ENCODE data around the gene NLK.

The NLK gene

DNA sequence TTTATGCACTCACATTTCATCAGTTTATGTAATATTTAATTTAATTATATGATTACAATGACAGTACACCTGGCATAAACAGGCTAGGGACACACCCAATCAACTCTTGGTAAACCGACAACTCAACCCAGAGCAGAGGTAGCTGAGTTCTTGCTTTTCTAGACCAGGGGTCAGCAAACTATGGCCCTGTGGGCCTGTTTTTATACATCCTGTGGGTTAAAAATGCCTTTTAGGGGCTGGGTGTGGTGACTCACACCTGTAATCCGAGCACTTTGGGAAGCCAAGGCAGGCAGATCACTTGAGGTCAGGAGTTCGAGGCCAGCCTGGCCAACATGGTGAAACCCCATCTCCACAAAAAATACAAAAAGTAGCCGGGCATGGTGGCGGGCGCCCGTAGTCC, 177.3 kb downstream of the NLK start:
- H3K4me1 ChIP-seq (ENCODE audit: control insufficient read depth, insufficient read depth, low read length): no peaks in the 10 kb centered on the region
- H3K4me3 ChIP-seq (ENCODE audit: insufficient read depth, low read depth, low read length): no peak overlapping the region
- H3K27me3 ChIP-seq (ENCODE audit: control insufficient read depth, insufficient read depth, low read length, poor library complexity, severe bottlenecking): no peaks in the 10 kb centered on the region
- H3K36me3 ChIP-seq (ENCODE audit: control insufficient read depth, insufficient read depth, low read length): no peaks in the 10 kb centered on the region
- no peak overlapping the region for H3K27ac ChIP-seq (ENCODE audit: insufficient read depth, low read depth, low read length, poor library complexity, severe bottlenecking)
- 87 to 95% methylated on average over 7 of the region's 7 CpGs for WGBS, 2 experiments
- no peaks in the 10 kb centered on the region for H3K9me3 ChIP-seq (ENCODE audit: control insufficient read depth, low read length)

DNA sequence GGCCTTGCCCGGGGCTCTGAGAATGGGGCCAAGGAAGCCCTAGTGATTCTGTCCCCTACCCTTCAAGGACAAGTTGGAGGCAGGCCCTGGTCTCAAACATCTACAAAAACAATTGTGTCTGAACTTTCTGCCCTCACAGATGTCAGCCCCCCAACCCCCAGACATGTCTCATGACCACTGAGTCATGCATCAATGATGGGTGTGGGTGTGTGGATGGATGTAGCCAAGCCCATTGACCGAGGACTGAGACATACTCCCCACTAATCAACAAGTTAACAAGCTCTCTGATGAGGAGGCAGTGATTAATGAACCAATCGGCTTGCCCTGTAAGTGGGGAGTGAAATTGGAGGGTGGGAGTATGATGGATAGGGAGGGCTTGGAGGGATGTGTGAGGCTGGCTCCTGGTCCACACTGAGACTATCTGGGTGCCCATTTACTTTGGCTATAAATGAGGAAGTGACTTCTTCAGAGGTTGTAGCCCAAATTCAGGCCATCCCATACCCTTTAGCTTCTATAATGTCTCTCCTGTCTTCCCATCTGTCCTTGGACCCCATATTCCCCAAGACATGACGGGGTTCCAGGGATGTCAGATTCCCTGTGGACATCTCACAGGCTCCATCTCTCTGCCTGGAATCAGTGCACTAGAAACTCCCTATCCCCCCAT, 179.4 kb downstream of the NLK start:
- H3K4me1 ChIP-seq (ENCODE audit: control insufficient read depth, insufficient read depth, low read length): peaks cover 6% of the 10 kb centered on the region
- no peaks in the 10 kb centered on the region for H3K36me3 ChIP-seq (ENCODE audit: control insufficient read depth, insufficient read depth, low read length)
- no peak overlapping the region for H3K27ac ChIP-seq (ENCODE audit: insufficient read depth, low read depth, low read length, poor library complexity, severe bottlenecking)
- no peaks in the 10 kb centered on the region for H3K9me3 ChIP-seq (ENCODE audit: control insufficient read depth, low read length)
- no peak overlapping the region for H3K4me3 ChIP-seq (ENCODE audit: insufficient read depth, low read depth, low read length)
- H3K27me3 ChIP-seq (ENCODE audit: control insufficient read depth, insufficient read depth, low read length, poor library complexity, severe bottlenecking): no peaks in the 10 kb centered on the region
- WGBS, 2 experiments: 87 to 95% methylated on average over 3 to 4 of the region's 4 CpGs

DNA sequence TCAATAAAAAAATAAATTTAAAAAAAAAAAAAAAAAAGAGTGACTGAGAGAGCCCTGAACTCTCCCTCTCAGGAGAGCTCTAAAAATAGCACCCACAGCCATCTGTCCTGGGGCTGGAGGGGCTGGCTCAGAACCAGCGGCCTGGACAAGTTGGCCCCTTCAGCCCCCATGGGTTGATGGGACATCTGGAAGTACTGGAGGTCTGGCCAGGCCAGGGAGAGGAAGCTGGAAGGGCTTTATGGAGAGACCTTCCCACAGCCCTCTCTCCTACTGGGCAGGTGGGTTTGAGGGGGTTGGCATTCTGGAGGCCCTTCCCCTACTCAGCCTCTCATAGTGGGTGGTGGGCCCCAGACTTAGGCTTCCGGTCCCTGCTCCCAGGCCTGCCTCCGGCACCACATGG, 182.8 kb downstream of the NLK start:
- Histone ChIP-seq H3K27ac (ENCODE audit: insufficient read depth, low read depth, low read length, poor library complexity, severe bottlenecking) (no peak overlapping the region), H3K4me1 (ENCODE audit: control insufficient read depth, insufficient read depth, low read length) (peaks cover 14% of the 10 kb centered on the region), H3K9me3 (ENCODE audit: control insufficient read depth, low read length) (no peaks in the 10 kb centered on the region), H3K27me3 (ENCODE audit: control insufficient read depth, insufficient read depth, low read length, poor library complexity, severe bottlenecking) (peaks cover 3% of the 10 kb centered on the region), H3K4me3 (ENCODE audit: insufficient read depth, low read depth, low read length) (no peak overlapping the region), H3K36me3 (ENCODE audit: control insufficient read depth, insufficient read depth, low read length) (no peaks in the 10 kb centered on the region)
- WGBS, 2 experiments: 95 to 99% methylated on average over 3 of the region's 3 CpGs

DNA sequence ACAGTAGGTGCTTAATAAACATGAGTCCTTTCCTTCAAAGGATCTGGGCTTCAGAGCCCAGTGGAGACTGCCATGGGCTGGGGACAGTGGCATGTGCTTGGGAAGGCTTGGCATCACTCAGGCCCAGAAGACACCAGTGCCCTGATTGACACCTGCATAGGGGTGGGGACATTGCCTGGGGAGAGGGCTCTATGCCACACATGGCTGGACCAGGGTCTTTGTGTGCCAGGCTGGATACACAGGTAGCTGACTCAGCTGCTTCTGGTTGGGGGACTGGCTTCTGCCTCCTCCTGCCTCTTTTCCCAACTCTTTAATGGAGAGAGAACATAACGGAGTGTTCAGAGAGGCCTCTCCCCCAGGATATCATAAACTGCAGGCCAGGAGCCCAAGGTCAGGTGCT, 183.4 kb downstream of the NLK start:
- WGBS, 2 experiments: 88 to 96% methylated on average over 1 of the region's 1 CpG
- peaks cover 14% of the 10 kb centered on the region for H3K4me1 ChIP-seq (ENCODE audit: control insufficient read depth, insufficient read depth, low read length)
- no peaks in the 10 kb centered on the region for H3K36me3 ChIP-seq (ENCODE audit: control insufficient read depth, insufficient read depth, low read length)
- no peaks in the 10 kb centered on the region for H3K9me3 ChIP-seq (ENCODE audit: control insufficient read depth, low read length)
- no peak overlapping the region for H3K27ac ChIP-seq (ENCODE audit: insufficient read depth, low read depth, low read length, poor library complexity, severe bottlenecking)
- H3K4me3 ChIP-seq (ENCODE audit: insufficient read depth, low read depth, low read length): no peak overlapping the region
- H3K27me3 ChIP-seq (ENCODE audit: control insufficient read depth, insufficient read depth, low read length, poor library complexity, severe bottlenecking): peaks cover 3% of the 10 kb centered on the region

DNA sequence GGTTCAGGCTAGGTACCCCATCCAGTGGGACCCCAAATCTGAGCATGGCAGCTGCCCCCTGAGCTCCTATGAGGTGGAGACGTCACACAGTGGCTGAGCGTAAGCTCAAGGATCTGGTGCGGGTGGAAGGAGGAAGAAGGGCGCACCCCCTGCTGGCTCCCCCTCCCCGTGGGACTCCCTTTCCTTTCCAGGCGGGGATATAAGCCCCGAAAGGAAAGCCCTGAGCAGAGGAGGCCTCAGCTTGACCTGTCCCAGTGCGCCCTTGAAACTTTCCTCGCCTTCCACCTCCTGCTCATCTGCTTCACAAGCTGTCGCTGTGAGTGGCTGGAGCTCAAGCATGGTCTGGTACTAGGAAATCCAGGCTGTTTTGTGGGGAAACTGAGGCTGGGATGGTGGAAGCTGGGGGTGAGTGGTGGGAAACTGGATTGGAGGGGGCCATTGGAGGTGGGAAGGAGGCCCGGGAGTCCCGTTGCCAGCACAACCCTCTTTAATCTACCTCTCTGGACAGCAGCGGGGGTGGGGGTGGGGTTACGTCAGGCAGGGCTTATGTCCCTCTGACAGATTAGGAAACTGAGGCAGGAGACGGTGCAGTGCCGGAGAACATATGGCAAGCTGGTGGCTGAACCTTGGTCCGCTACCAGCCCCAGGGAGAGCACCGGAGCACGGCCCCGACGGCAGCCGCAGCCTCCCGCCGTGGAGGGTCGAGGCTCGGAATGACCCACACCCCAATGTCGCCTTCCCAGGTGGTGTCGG, 184.3 kb downstream of the NLK start:
- peaks cover 3% of the 10 kb centered on the region for H3K27me3 ChIP-seq (ENCODE audit: control insufficient read depth, insufficient read depth, low read length, poor library complexity, severe bottlenecking)
- no peaks in the 10 kb centered on the region for H3K9me3 ChIP-seq (ENCODE audit: control insufficient read depth, low read length)
- WGBS, 2 experiments: 75 to 78% methylated on average over 28 of the region's 28 CpGs
- peaks cover 14% of the 10 kb centered on the region for H3K4me1 ChIP-seq (ENCODE audit: control insufficient read depth, insufficient read depth, low read length)
- no peak overlapping the region for H3K27ac ChIP-seq (ENCODE audit: insufficient read depth, low read depth, low read length, poor library complexity, severe bottlenecking)
- no peaks in the 10 kb centered on the region for H3K36me3 ChIP-seq (ENCODE audit: control insufficient read depth, insufficient read depth, low read length)
- H3K4me3 ChIP-seq (ENCODE audit: insufficient read depth, low read depth, low read length): peak overlapping the region; percentile 60

DNA sequence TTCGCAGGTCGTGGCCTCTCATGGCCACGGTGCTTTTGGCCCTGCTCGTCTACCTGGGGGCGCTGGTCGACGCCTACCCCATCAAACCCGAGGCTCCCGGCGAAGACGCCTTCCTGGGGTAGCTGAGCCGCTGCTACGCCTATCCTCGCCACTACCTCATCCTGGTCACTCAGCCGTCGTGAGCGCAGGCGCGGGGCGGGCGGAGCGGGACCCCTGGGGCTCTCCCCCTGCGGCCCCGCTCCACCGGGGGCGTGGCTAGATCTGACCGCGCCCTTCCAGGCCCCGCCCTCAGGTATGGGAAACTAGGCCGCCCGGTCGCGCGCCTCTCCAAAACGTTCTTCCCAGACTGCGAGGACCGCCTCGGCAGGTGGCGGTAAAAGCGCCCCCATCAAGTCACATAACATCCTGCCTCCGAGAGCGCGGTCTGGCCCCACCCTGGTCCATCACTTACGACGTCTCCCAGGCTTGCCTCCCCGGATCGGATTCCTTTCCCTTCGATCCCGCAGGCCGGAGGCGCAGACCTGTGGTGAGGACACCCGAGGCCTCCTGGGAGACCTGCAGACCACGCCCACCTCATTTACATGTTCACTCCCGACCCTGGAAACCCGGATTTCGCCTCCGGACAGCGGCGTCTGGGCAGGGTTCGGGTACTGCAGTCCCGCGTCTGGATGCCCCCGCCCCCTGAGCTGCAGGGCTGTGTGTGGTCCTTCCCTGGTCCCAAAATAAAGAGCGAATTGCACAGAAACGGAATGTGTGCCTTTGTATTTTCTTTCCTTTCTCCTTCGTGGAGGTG, 185.0 kb downstream of the NLK start:
- WGBS, 2 experiments: 2% methylated on average over 66 of the region's 66 CpGs
- peaks cover 14% of the 10 kb centered on the region for H3K4me1 ChIP-seq (ENCODE audit: control insufficient read depth, insufficient read depth, low read length)
- H3K36me3 ChIP-seq (ENCODE audit: control insufficient read depth, insufficient read depth, low read length): no peaks in the 10 kb centered on the region
- no peaks in the 10 kb centered on the region for H3K9me3 ChIP-seq (ENCODE audit: control insufficient read depth, low read length)
- peaks cover 3% of the 10 kb centered on the region for H3K27me3 ChIP-seq (ENCODE audit: control insufficient read depth, insufficient read depth, low read length, poor library complexity, severe bottlenecking)
- H3K27ac ChIP-seq (ENCODE audit: insufficient read depth, low read depth, low read length, poor library complexity, severe bottlenecking): peak overlapping the region; percentile 82
- peak overlapping the region; percentile 60 for H3K4me3 ChIP-seq (ENCODE audit: insufficient read depth, low read depth, low read length)

DNA sequence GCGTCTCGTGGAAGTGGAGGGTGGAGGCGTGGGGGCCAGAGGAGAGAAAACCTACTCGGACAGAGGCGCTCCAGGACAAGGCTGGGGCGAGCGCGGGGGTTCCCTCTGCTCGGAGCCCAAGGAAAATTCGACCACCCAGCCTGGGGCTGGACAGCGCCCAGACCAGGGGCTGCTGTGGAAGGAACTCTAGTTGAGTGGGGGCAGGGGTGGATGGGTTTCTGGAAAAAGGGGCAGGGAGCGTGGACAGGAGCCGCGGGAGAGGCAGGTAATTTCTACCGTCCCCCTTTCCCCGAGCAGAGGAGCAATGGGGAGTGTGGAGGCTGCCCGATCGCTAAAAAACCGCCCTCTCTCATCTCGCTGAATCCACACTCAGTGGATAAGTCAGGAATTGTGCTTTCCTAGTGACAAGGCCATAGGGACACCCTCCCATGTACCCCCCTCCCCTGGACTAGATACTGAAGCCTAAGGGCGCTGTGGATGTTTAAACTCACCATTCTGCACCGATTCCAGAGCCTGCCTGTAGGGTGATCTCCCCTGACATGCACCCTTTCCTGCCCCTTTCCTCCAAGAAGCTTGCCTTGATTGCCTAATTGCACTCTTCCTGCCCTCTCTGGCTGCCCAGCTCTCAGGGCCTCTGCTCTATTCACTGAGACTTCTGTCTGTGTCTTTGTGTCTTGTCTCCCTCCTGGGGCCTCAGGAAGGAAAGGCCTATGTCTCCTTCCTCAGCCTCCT, 185.8 kb downstream of the NLK start:
- 3 to 5% methylated on average over 22 of the region's 22 CpGs for WGBS, 2 experiments
- Histone ChIP-seq H3K4me1 (ENCODE audit: control insufficient read depth, insufficient read depth, low read length) (peaks cover 14% of the 10 kb centered on the region), H3K27me3 (ENCODE audit: control insufficient read depth, insufficient read depth, low read length, poor library complexity, severe bottlenecking) (peaks cover 3% of the 10 kb centered on the region), H3K4me3 (ENCODE audit: insufficient read depth, low read depth, low read length) (peak overlapping the region; percentile 60), H3K9me3 (ENCODE audit: control insufficient read depth, low read length) (no peaks in the 10 kb centered on the region), H3K27ac (ENCODE audit: insufficient read depth, low read depth, low read length, poor library complexity, severe bottlenecking) (peak overlapping the region; percentile 82), H3K36me3 (ENCODE audit: control insufficient read depth, insufficient read depth, low read length) (no peaks in the 10 kb centered on the region)

DNA sequence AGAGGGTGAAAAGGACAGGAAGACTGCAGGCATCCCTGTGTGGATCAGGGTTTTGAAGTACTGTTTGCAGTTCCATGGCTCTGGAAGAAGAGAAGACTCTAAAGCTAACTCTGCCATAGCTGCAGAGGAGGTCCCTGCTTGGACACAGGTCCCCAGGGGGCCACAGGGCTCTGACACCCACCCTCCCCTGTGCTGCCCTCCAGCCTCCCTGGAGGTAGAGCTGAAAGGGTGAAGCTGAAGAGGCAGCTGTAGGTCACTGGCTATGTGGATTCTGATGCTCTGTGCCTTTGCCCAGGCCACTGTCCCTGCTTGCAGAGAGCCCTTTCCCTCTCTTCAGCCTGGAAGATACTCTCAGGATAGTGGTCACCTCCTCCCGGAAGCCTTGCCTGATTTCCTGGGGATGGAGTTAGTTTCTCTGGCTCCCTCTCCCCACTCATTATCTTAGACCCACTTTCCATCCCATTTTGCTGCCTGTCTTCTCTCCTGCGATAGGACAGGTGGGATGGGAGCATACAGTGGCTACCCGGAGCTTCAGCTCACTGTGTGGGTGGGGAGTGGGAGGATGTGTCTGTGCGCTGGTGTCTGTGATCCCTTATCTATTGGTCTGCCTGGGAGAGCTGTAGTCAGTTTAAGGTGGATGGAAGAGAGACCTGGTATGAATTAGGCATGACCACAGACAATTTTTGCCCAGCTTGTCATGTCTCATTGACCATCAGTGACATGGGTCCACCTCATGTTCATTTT, 186.7 kb downstream of the NLK start:
- Histone ChIP-seq H3K36me3 (ENCODE audit: control insufficient read depth, insufficient read depth, low read length) (no peaks in the 10 kb centered on the region), H3K4me3 (ENCODE audit: insufficient read depth, low read depth, low read length) (no peak overlapping the region), H3K4me1 (ENCODE audit: control insufficient read depth, insufficient read depth, low read length) (peaks cover 14% of the 10 kb centered on the region), H3K27ac (ENCODE audit: insufficient read depth, low read depth, low read length, poor library complexity, severe bottlenecking) (no peak overlapping the region), H3K9me3 (ENCODE audit: control insufficient read depth, low read length) (no peaks in the 10 kb centered on the region), H3K27me3 (ENCODE audit: control insufficient read depth, insufficient read depth, low read length, poor library complexity, severe bottlenecking) (peaks cover 3% of the 10 kb centered on the region)
- 87 to 93% methylated on average over 4 of the region's 4 CpGs for WGBS, 2 experiments

DNA sequence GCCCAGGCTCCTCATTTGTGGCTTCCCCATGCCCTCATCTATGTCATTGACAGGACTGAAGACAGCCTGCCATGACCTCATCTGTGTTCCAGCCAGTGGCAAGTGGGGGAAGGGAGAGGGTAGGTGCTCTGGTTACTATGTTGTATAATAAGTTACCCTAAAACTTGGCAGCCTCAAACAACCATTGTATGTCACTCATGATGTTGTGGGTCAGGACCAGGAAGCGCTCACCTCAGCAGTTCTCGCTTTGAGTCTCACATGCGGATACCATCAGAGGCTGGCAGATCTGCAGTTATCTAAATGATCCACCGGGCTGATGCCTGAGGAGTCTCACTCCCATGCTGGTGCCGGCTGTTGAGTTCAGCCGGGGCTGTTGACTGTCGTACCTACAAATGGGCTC, 187.5 kb downstream of the NLK start:
- no peaks in the 10 kb centered on the region for H3K9me3 ChIP-seq (ENCODE audit: control insufficient read depth, low read length)
- peaks cover 14% of the 10 kb centered on the region for H3K4me1 ChIP-seq (ENCODE audit: control insufficient read depth, insufficient read depth, low read length)
- no peak overlapping the region for H3K4me3 ChIP-seq (ENCODE audit: insufficient read depth, low read depth, low read length)
- peaks cover 3% of the 10 kb centered on the region for H3K27me3 ChIP-seq (ENCODE audit: control insufficient read depth, insufficient read depth, low read length, poor library complexity, severe bottlenecking)
- H3K27ac ChIP-seq (ENCODE audit: insufficient read depth, low read depth, low read length, poor library complexity, severe bottlenecking): no peak overlapping the region
- H3K36me3 ChIP-seq (ENCODE audit: control insufficient read depth, insufficient read depth, low read length): no peaks in the 10 kb centered on the region
- WGBS, 2 experiments: 85 to 87% methylated on average over 7 of the region's 7 CpGs

All from ectodermal cell (in vitro differentiated cells).